Stomach smooth muscle (tissue), 2 donors: ENCODE results near the gene CFHR5.
"Not testable (repeated sequence)": the region's sequence is repeated elsewhere in the genome, so short reads cannot be mapped to it uniquely, and the experiment has no call there.

ENCODE experiments used
- H3K27ac ChIP-seq: one replicate; pipeline ENCODE4 v1.7.0; 2013; ENCODE audit warnings: mild to moderate bottlenecking, low read length, inconsistent platforms
- H3K27me3 ChIP-seq, 2 donors: one replicate each; pipeline ENCODE4 v1.7.0; 2013; ENCODE audit warnings: low read length in 2 of 2; ENCODE audit not compliant: insufficient read depth in 2 of 2, control insufficient read depth in 1 of 2
- H3K36me3 ChIP-seq, 2 donors: one replicate each; pipeline ENCODE4 v1.7.0; 2013; ENCODE audit warnings: low read length in 2 of 2; ENCODE audit not compliant: control insufficient read depth in 2 of 2, insufficient read depth in 2 of 2
- H3K4me1 ChIP-seq: one replicate; pipeline ENCODE4 v1.7.0; 2013; ENCODE audit warnings: low read length; ENCODE audit not compliant: control insufficient read depth, insufficient read depth
- H3K4me3 ChIP-seq, 2 donors: one replicate each; pipeline ENCODE4 v1.7.0; 2013; ENCODE audit warnings: low read length in 2 of 2
- H3K9ac ChIP-seq, 2 donors: one replicate each; pipeline ENCODE4 v1.7.0; 2013; ENCODE audit warnings: low read length in 2 of 2, mild to moderate bottlenecking in 1 of 2
- H3K9me3 ChIP-seq, 2 donors: one replicate each; pipeline ENCODE4 v1.7.0; 2013; ENCODE audit warnings: low read length in 2 of 2; ENCODE audit not compliant: control insufficient read depth in 2 of 2
- donor health status: healthy.
- donor health status: Pancreatic carcinoma.

CFHR5 gene

GRCh38 chr1:197017558-197018146 lies 40.3 kb downstream of the CFHR5 start:
- Histone ChIP-seq H3K36me3 (no peaks in the 10 kb centered on the region), H3K4me1 (no peaks in the 10 kb centered on the region), H3K27ac (no peak overlapping the region), H3K9me3 (peaks cover 0 to 3% of the 10 kb centered on the region in 2 donors), H3K4me3 (no peak overlapping the region), H3K27me3 (no peaks in the 10 kb centered on the region), H3K9ac (no peak overlapping the region)

- Histone ChIP-seq H3K9ac (no peak overlapping the region), H3K4me3 (no peak overlapping the region), H3K27ac (no peak overlapping the region), H3K9me3 (no peaks in the 10 kb centered on the region), H3K27me3 (no peaks in the 10 kb centered on the region), H3K36me3 (no peaks in the 10 kb centered on the region), H3K4me1 (no peaks in the 10 kb centered on the region)
Observed at GRCh38 chr1:197021716-197022115, 44.4 kb downstream of the CFHR5 start.

GRCh38 chr1:197024460-197024859 lies 47.1 kb downstream of the CFHR5 start:
- H3K9ac ChIP-seq = no peak overlapping the region
- H3K27me3 ChIP-seq = no peaks in the 10 kb centered on the region
- H3K4me1 ChIP-seq = no peaks in the 10 kb centered on the region
- no peak overlapping the region for H3K4me3 ChIP-seq
- no peaks in the 10 kb centered on the region for H3K36me3 ChIP-seq
- no peak overlapping the region for H3K27ac ChIP-seq
- no peaks in the 10 kb centered on the region for H3K9me3 ChIP-seq

GRCh38 chr1:197027359-197027758 lies 50.0 kb downstream of the CFHR5 start:
- no peak overlapping the region for H3K4me3 ChIP-seq
- H3K27ac ChIP-seq = no peak overlapping the region
- H3K4me1 ChIP-seq = no peaks in the 10 kb centered on the region
- H3K9ac ChIP-seq = no peak overlapping the region
- H3K9me3 ChIP-seq = no peaks in the 10 kb centered on the region
- no peaks in the 10 kb centered on the region for H3K27me3 ChIP-seq
- no peaks in the 10 kb centered on the region for H3K36me3 ChIP-seq

- Histone ChIP-seq H3K27me3 (no peaks in the 10 kb centered on the region), H3K4me1 (no peaks in the 10 kb centered on the region), H3K9me3 (no peaks in the 10 kb centered on the region), H3K36me3 (no peaks in the 10 kb centered on the region), H3K9ac (no peak overlapping the region), H3K4me3 (no peak overlapping the region), H3K27ac (no peak overlapping the region)
Observed at GRCh38 chr1:197029749-197030148, 52.4 kb downstream of the CFHR5 start.

GRCh38 chr1:197034631-197035339 lies 57.4 kb downstream of the CFHR5 start:
- H3K27ac ChIP-seq, H3K4me3 ChIP-seq, H3K9ac ChIP-seq, H3K9me3 ChIP-seq, H3K4me1 ChIP-seq, H3K27me3 ChIP-seq, H3K36me3 ChIP-seq: not testable (repeated sequence)

GRCh38 chr1:197036861-197037260 lies 59.5 kb downstream of the CFHR5 start:
- no peaks in the 10 kb centered on the region for H3K9me3 ChIP-seq
- no peaks in the 10 kb centered on the region for H3K36me3 ChIP-seq
- no peaks in the 10 kb centered on the region for H3K4me1 ChIP-seq
- no peaks in the 10 kb centered on the region for H3K27me3 ChIP-seq
- H3K9ac ChIP-seq = no peak overlapping the region
- H3K27ac ChIP-seq = no peak overlapping the region
- no peak overlapping the region for H3K4me3 ChIP-seq

- H3K4me1 ChIP-seq = no peaks in the 10 kb centered on the region
- no peaks in the 10 kb centered on the region for H3K27me3 ChIP-seq
- H3K9me3 ChIP-seq = no peaks in the 10 kb centered on the region
- H3K36me3 ChIP-seq = no peaks in the 10 kb centered on the region
- no peak overlapping the region for H3K9ac ChIP-seq
- no peak overlapping the region for H3K4me3 ChIP-seq
- no peak overlapping the region for H3K27ac ChIP-seq
Observed at GRCh38 chr1:197041486-197042353, 64.4 kb downstream of the CFHR5 start.

- no peak overlapping the region for H3K9ac ChIP-seq
- H3K9me3 ChIP-seq = no peaks in the 10 kb centered on the region
- no peaks in the 10 kb centered on the region for H3K36me3 ChIP-seq
- no peaks in the 10 kb centered on the region for H3K4me1 ChIP-seq
- no peaks in the 10 kb centered on the region for H3K27me3 ChIP-seq
- H3K27ac ChIP-seq = no peak overlapping the region
- no peak overlapping the region for H3K4me3 ChIP-seq
Observed at GRCh38 chr1:197042676-197043341, 65.5 kb downstream of the CFHR5 start.

GRCh38 chr1:197049100-197049499 lies 71.7 kb downstream of the CFHR5 start:
- Histone ChIP-seq H3K9me3 (no peaks in the 10 kb centered on the region), H3K4me1 (no peaks in the 10 kb centered on the region), H3K27ac (no peak overlapping the region), H3K36me3 (no peaks in the 10 kb centered on the region), H3K27me3 (no peaks in the 10 kb centered on the region), H3K9ac (no peak overlapping the region), H3K4me3 (no peak overlapping the region)
